ENCODE results near the gene ELFN1.

Gene ELFN1

GRCh38 chr7:1696671-1697498 is 26.8 kb downstream of the ELFN1 start:
- FAIRE-seq, result no peak

- no peak for FAIRE-seq
These were observed 27.5 kb downstream of the ELFN1 start for GRCh38 chr7:1697499-1698125.

DNA sequence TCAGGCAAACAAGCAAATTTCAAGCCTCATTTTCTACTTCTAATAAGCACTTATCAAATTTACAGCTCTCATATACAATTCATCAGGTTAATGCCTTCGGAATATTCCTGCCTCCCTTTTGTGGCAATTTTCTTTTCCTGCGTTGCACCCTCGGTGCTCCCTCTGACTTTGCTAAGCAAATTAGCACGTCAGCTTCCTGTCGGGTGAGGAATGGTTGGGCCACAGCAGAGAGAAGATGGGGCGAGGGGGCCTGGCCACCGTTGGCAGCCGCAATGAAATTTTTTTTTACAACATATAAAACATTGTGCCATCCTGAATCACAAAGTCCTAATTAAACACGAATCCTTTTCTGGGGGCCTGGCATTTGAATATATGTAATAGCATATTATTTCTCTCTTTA is 28.1 kb downstream of the ELFN1 start:
- no peak for FAIRE-seq

DNA sequence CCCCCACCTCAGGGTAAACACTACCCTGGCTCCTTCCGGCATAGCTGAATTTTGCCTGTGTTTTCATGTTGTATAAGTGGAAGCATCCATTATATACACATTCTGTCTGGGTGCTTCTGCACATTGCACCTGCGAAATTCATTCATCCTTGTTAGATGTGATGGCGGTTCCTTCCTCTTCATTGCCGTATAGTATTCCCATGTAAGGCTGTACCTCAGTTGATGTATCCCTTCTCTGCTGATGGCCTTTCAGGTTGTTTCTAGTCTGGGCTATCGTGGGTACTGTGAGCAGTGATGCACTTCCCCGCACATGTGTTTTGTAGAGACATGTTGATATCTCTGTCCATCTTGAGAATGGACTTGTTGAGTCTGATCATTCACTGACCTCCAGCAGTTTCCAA is 28.9 kb downstream of the ELFN1 start:
- FAIRE-seq, result no peak

DNA sequence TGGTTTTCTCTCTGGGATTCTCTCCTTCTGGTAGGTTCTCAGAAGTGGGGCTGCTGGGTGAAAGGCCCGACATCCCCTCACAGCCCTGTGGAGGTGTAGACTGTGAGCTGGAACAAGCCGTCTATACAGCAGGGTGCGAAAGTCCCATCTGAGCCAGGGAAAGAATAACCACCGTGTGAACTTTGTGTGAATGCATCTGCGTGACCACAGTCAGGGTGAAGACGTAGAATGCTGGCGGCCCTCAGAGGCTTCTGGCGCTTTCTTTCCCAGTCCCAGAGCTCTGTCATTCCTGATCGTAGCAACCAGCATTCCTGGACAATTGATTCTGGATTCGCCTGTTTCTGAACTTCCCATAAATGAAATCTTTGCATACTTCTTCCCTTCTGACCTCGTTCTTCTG is 30.0 kb downstream of the ELFN1 start:
- FAIRE-seq, result no peak

GRCh38 chr7:1700536-1701333 is 30.7 kb downstream of the ELFN1 start:
- no peak for FAIRE-seq

DNA sequence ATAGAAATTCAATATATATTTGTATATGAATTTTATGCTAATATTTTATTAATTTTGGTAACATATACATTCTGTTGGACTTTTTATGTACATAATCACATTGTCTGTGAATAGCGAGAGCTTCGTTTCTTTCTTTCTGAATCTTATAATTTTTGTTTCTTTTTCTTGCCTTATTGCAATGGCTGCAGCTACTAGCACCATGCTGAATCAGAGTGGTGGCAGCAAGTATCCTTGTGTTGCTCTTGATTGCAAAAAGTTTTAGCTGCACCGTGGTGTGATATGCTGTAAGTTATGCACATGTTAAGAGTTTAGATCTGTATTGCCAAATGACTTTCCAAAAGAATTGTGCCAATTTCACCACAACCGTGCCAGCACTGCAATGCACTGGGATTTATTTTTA is 32.6 kb downstream of the ELFN1 start:
- no peak for FAIRE-seq

DNA sequence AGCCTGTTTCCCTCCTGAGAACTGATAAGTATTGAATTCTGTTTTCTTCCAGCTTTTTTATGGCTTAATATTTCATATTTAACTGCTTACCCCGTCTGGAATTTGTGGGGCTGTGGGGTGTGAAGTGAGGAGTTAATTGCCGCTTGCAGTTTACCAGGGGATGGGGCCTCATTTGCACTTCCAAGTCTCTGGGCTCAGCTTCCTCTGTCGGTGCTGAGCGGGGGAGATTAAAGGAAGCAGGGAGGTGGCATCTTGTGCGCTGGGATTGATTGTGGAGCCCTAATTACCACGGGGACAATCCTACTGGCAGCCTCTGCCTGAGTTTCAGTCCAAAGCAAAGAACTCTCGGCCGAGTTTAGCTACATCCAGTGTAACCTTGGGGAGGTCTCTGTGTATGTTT is 33.4 kb downstream of the ELFN1 start:
- FAIRE-seq, result no peak

GRCh38 chr7:1703871-1704810 is 34.1 kb downstream of the ELFN1 start:
- no peak for FAIRE-seq

DNA sequence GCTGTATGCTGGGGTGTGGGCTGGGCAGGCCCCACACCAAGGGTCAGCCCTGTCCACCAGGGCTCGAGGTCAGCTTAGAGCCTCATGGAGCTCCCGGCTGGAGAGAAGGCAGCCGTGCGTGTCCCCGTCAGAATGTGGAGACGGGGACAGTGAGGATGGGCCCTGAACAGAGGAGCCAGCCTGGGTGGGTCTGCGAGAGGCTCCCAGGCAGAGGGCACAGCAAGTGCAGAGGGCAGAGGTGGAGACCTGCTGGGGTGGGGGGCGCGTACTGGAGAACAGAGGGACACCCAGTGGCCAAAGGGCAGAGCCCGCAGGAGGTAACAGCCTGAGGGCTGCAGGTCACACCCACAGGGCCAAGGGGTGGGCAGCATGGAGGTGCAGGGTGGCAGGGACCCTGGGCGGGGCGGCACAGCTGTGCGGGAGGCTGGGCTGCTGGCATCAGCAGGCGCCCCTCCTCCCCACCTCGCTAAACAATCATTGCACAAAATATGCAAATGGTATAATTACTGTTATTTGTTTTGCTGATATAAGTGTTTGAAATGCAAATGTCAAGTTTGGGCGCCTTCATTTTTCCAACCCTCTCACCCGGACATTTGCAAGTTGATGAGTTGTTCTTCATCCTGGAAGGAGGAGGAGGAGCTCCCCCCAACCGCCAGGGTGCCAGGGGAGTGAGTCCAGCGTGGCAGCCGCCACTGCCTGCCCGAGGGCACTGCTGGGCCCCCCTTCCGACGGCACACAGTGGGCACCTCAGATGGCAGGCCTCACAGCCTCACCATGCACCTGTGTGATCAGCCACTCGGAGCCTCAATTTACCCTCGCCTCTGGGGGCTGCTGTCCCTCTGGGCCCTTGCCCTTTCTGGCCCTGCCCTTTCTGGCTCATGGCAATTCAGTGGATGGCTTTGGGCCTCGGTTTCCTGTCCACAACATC is 35.0 kb downstream of the ELFN1 start:
- no peak for FAIRE-seq

GRCh38 chr7:1705856-1706255 is 35.8 kb downstream of the ELFN1 start:
- no peak for FAIRE-seq

DNA sequence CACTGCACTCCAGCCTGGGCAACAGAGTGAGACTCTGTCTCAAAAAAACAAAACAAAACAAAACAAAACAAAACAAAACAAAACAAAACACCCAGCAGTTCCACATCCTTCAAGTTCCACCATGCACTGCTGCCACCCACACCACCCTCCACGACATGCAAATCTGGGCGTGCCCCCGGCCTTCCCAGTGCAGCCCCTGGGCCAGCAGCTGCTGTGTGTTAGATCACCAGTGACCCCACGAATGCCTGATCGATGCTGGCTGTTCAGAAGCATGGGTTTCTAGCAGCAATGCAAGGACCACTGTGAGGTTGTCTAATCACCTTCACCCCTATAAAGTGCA is 36.3 kb downstream of the ELFN1 start:
- no peak for FAIRE-seq

- FAIRE-seq, result no peak
These were observed 36.9 kb downstream of the ELFN1 start for GRCh38 chr7:1706721-1707613.

- FAIRE-seq, result no peak
These were observed 37.9 kb downstream of the ELFN1 start for GRCh38 chr7:1707756-1708595.

DNA sequence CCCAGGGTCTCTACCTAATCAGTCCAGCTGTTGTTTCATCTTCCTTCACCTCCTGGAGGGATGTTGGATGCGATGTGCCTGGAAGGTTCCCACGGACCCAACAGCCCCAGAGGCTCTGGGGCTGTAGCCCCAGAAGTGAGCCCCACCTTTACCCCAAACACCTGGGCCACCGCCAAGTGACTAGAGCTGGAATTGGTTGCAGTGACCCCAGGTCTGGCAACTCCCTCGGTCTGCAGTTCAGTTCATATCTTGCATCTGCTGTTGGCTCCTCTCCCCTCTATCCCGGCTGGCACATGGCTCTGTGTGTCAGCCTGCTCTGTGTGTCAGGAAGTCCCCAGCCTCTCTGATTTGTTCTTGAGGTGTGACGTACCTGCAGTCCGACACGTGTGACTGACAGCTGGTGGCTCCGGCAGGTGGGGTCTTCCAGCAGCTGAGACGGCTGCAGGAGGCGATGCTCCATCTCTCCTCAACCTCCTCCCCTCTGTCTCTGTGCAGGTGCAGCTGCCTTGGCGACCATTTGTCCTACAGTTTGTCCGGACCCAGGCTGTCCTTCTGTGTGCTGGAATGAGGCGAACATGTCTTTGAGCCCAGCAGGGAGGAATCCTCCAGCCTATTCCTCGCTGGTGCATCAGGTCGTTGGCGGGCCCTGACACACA is 38.6 kb downstream of the ELFN1 start:
- no peak for FAIRE-seq

- no peak for FAIRE-seq
These were observed 39.2 kb downstream of the ELFN1 start for GRCh38 chr7:1709281-1709680.

- FAIRE-seq, result no peak
These were observed 39.8 kb downstream of the ELFN1 start for GRCh38 chr7:1709900-1710299.

DNA sequence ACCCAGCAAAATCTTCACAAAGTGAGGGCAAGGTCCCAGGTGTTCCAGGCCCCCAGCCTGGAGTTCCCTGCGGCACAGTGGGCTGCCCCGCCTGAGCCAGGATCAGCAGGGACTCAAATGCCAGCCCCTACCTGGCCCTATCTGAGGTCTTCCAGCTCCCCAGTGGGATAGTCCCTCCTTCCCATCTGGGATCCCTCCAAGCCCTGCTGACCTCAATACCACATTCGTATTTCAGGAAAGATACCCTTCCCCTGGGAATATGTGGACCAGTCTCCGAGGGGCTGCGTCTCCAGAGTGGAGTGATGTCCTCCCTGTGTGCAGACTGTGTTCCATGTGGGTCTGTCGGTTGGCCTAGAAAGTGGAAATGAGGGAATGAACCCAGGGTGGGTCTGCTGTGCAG is 40.9 kb downstream of the ELFN1 start:
- FAIRE-seq, result no peak

- FAIRE-seq, result no peak
These were observed 42.9 kb downstream of the ELFN1 start for GRCh38 chr7:1712907-1713501.
